Spleen (tissue), 11 donors: ENCODE data around the gene RBM34. TPM values are rescaled to one million over a fixed set of nuclear protein-coding genes. Genes with fewer than 3 reads are reported as not detected.
A peak's percentile ranks its signal among the peaks of the same experiment; 100 is the strongest.

Source experiments
- DNase-seq: peaks from one replicate; pipeline ENCODE4 v3.0.0-alpha.2; 2020
- H3K27ac ChIP-seq, 8 donors: fragments of 200-600 bp; sonication (generic) in 7 of 8; 1 replicate in 4 of 8; 2 replicates in 4 of 8; pipeline versions ENCODE4 v1.5.0 to v1.8.0; 2016 to 2021; ENCODE audit warnings: inconsistent platforms in 4 of 8, mild to moderate bottlenecking in 4 of 8, moderate library complexity in 1 of 8
- H3K27me3 ChIP-seq, 7 donors: fragments of 200-600 bp; sonication (generic) in 6 of 7; replicated peaks in 1 of 7; 1 replicate in 4 of 7; 2 replicates in 3 of 7; pipeline versions ENCODE4 v1.5.0 to v1.8.0; 2016 to 2021; ENCODE audit warnings: inconsistent platforms in 3 of 7, mild to moderate bottlenecking in 1 of 7
- H3K36me3 ChIP-seq, 6 donors: fragments of 200-600 bp; sonication (generic) in 5 of 6; 1 replicate in 4 of 6; 2 replicates in 2 of 6; pipeline versions ENCODE4 v1.5.0 to v1.8.0; 2016 to 2021; ENCODE audit warnings: inconsistent platforms in 2 of 6
- H3K4me1 ChIP-seq, 6 donors: fragments of 200-600 bp; sonication (generic) in 5 of 6; 1 replicate in 3 of 6; 2 replicates in 3 of 6; pipeline versions ENCODE4 v1.5.0 to v1.8.0; 2016 to 2021; ENCODE audit warnings: inconsistent platforms in 3 of 6
- H3K4me3 ChIP-seq, 8 donors: fragments of 200-600 bp; sonication (generic) in 7 of 8; 1 replicate in 4 of 8; 2 replicates in 4 of 8; pipeline versions ENCODE4 v1.5.0 to v1.8.0; 2016 to 2021; ENCODE audit warnings: inconsistent platforms in 4 of 8, mild to moderate bottlenecking in 4 of 8, moderate library complexity in 2 of 8
- H3K9me3 ChIP-seq, 8 donors: fragments of 200-600 bp; sonication (generic) in 7 of 8; 1 replicate in 4 of 8; 2 replicates in 4 of 8; pipeline versions ENCODE4 v1.5.0 to v1.8.0; 2016 to 2021; ENCODE audit warnings: inconsistent platforms in 4 of 8
- CTCF ChIP-seq, 11 experiments: fragments of 200-600 bp in 7 of 11; fragments of 450-650 bp in 4 of 11; sonication (generic) in 4 of 11; IDR thresholded peaks in 8 of 11; conservative IDR thresholded peaks in 3 of 11; 1 replicate in 7 of 11; 2 replicates in 4 of 11; pipeline versions ENCODE4 v1.4.0 to v1.8.0; 2016 to 2021; ENCODE audit warnings: antibody characterized with exemption in 11 of 11, inconsistent platforms in 4 of 11, mild to moderate bottlenecking in 1 of 11
- POLR2A ChIP-seq, 3 donors: fragments of 450-650 bp; IDR thresholded peaks; one replicate each; pipeline ENCODE4 v1.5.1; 2017; ENCODE audit warnings: antibody characterized with exemption in 3 of 3, mild to moderate bottlenecking in 1 of 3
- POLR2AphosphoS5 ChIP-seq, 3 donors: sonication (generic); formaldehyde crosslinking; IDR thresholded peaks; one replicate each; pipeline ENCODE4 v1.5.1; 2017; ENCODE audit warnings: antibody characterized with exemption in 3 of 3
- WGBS, 5 donors: extraction: QIAGEN DNeasy Blood & Tissue Kit in 3 of 5; methylation state at CpG; one replicate each; pipeline versions ENCODE4 v1.1.5 to v1.1.7; 2013 to 2018; 5-methylcytosine and 5-hydroxymethylcytosine counted together
- intact Hi-C: fragments of 100-400 bp; cut with DNase I; formaldehyde crosslinking; loops from one replicate; pipeline ENCODE4 v1.15.0; 2023; ENCODE audit warnings: low total_unique reads
- polyA plus RNA-seq, 3 donors: library from polyadenylated mRNA; stranded (reverse); fragments of 200-250 nt; gene quantifications; one replicate each; pipeline ENCODE4 v1.2.1, GENCODE V29; 2013
- total RNA-seq, 7 donors: library from RNA; depleted of rRNA in 3 of 7; stranded (reverse); fragments of >200 nt in 3 of 7; fragmentation: NEBNext Ultra II Directional in 4 of 7; extraction: Animal tissue kit (Norgen Biotek cat#: 25700) in 4 of 7; gene quantifications; one replicate each; pipeline versions ENCODE4 v1.1.0 to v1.2.1, GENCODE V29; 2016 to 2021
- donor health status: healthy with polysubstance abuse.
- donor health status: DM: no; HTN: no; CAD: no; lungs with moderate emphysema.
- donor health status: DM: no; HTN: no; CAD: no.
- donor health status: Bipolar disorder and iron deficiency.
- donor health status: healthy.
- donor health status: DM: no; HTN: no; CAD: no.
- donor health status: DM: yes; HTN: yes; CAD: no.

RBM34 gene
- total and polyA plus RNA-seq, 10 donors, result 24.7 to 107 (median 55.5) TPM

- 0 to 1% (median 1%) methylated on average over 35 of the region's 35 CpGs for WGBS, 5 donors
- H3K9me3 ChIP-seq, result no peaks in the 10 kb centered on the region
Measured at GRCh38 chr1:235127732-235128455, 33.2 kb downstream of the RBM34 start.

GRCh38 chr1:235127203-235127602, 33.8 kb downstream of the RBM34 start:
- no peaks in the 10 kb centered on the region for H3K9me3 ChIP-seq
- H3K4me1 ChIP-seq, result peaks cover 27 to 69% (median 65%) of the 10 kb centered on the region in 6 donors
- peak overlapping the region in 3 of 8 donors; percentile 90 to 93 (median 93) for H3K27ac ChIP-seq
- DNase-seq, result no peak
- 22 to 41% (median 32%) methylated on average over 4 of the region's 4 CpGs for WGBS, 5 donors
- H3K27me3 ChIP-seq, result no peaks in the 10 kb centered on the region
- peaks cover 0 to 56% (median 0%) of the 10 kb centered on the region in 6 donors for H3K36me3 ChIP-seq
- TF ChIP-seq POLR2A (IDR thresholded peaks at IDR 0.05) (no peak), POLR2AphosphoS5 (IDR thresholded peaks at IDR 0.05) (no peak), CTCF (IDR thresholded peaks at IDR 0.05 in 8 of 11, conservative IDR thresholded peaks at IDR 0.05 in 3 of 11) (no peak)
- H3K4me3 ChIP-seq, result peak overlapping the region; percentile 78 to 99 (median 88)
- intact Hi-C loops, result no loop called here

More at GRCh38 chr1:235127732-235128455, 33.2 kb downstream of the RBM34 start:
- Histone ChIP-seq H3K27ac (peak overlapping the region; percentile 77 to 95 (median 92)), H3K27me3 (no peaks in the 10 kb centered on the region), H3K4me3 (peak overlapping the region; percentile 78 to 99 (median 88)), H3K36me3 (peaks cover 0 to 56% (median 2%) of the 10 kb centered on the region in 6 donors), H3K4me1 (peaks cover 24 to 63% (median 58%) of the 10 kb centered on the region in 6 donors)
- TF ChIP-seq POLR2AphosphoS5 (IDR thresholded peaks at IDR 0.05), result no peak
- DNase-seq, result no peak
- intact Hi-C loops, result no loop called here

DNA sequence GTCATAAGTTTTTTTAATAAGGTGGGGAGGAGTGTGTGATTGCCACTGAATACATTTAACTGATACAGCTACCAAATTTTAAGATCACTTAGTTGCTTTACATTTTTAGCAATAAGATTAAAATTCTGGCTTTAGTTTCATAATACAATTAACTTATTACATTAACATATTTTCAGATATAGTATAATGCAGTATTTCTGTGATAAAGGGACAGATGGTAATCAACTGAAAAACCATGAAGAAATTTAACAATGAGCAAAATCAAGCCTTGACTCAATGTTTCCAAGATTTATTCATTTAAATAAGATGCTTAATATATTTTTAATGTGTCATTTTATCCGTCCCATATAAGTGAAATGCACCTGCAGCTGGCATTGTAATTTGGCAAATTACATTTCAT, 36.4 kb downstream of the RBM34 start:
- Histone ChIP-seq H3K27ac (no peak overlapping the region), H3K9me3 (no peaks in the 10 kb centered on the region), H3K27me3 (no peaks in the 10 kb centered on the region), H3K4me1 (peaks cover 30 to 86% (median 70%) of the 10 kb centered on the region in 6 donors), H3K36me3 (peaks cover 0 to 66% (median 15%) of the 10 kb centered on the region in 6 donors), H3K4me3 (no peak overlapping the region)
- TF ChIP-seq POLR2A (IDR thresholded peaks at IDR 0.05) (no peak), CTCF (IDR thresholded peaks at IDR 0.05 in 8 of 11, conservative IDR thresholded peaks at IDR 0.05 in 3 of 11) (no peak), POLR2AphosphoS5 (IDR thresholded peaks at IDR 0.05) (no peak)
- intact Hi-C loops, result no loop called here
- 65 to 80% (median 75%) methylated on average over 1 of the region's 1 CpG for WGBS, 5 donors
- no peak for DNase-seq

GRCh38 chr1:235124111-235124510, 36.9 kb downstream of the RBM34 start:
- TF ChIP-seq POLR2AphosphoS5 (IDR thresholded peaks at IDR 0.05), result no peak
- TF ChIP-seq CTCF (IDR thresholded peaks at IDR 0.05 in 8 of 11, conservative IDR thresholded peaks at IDR 0.05 in 3 of 11), result no peak
- no peak for TF ChIP-seq POLR2A (IDR thresholded peaks at IDR 0.05)
- Histone ChIP-seq H3K36me3 (peaks cover 0 to 72% (median 18%) of the 10 kb centered on the region in 6 donors), H3K4me3 (no peak overlapping the region), H3K27ac (no peak overlapping the region), H3K9me3 (no peaks in the 10 kb centered on the region), H3K27me3 (no peaks in the 10 kb centered on the region), H3K4me1 (peaks cover 30 to 81% (median 65%) of the 10 kb centered on the region in 6 donors)
- intact Hi-C loops, result no loop called here
- WGBS, 5 donors, result 92 to 94% (median 93%) methylated on average over 9 of the region's 9 CpGs
- no peak for DNase-seq
